Stimulated activated CD8-positive, alpha-beta memory T cell treated with anti-CD3 and anti-CD28 coated beads, Interleukin-4, amount 100 ng/mL, for 1 hour (primary cell): ENCODE measurements around the gene CLRN2.

Experiments used
- DNase-seq, 2 donors: peaks; one replicate each; pipeline ENCODE4 v3.0.0-alpha.2; 2020; ENCODE audit warnings: low read depth in 2 of 2, low spot score in 1 of 2

CLRN2 gene, protein sequence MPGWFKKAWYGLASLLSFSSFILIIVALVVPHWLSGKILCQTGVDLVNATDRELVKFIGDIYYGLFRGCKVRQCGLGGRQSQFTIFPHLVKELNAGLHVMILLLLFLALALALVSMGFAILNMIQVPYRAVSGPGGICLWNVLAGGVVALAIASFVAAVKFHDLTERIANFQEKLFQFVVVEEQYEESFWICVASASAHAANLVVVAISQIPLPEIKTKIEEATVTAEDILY

DNA sequence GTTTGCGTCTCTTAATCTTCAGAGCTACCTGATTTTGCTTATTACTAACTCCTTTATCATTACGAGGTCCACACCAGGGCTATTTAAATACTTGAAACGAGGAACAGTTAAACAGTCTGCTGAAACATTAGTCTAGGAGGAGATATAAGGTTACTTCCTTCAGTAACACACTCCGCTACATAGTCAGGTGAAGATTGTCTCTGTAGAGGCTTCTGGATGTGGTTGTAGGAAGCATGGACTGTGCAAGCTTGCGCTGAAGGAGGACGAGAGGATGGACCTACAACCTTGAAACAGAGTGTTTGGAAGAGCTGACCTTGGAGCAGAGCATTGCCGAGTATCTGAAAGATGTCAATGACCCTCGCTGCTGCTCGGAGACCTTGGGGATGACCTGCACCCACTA lies at the start of gene CLRN2:
TSS of gene CLRN2 (plus strand) at position 301 of the 400 bp plus-strand sequence. CDS start 102 bp downstream, outside the sequence.
- DNase-seq, result no peak

DNA sequence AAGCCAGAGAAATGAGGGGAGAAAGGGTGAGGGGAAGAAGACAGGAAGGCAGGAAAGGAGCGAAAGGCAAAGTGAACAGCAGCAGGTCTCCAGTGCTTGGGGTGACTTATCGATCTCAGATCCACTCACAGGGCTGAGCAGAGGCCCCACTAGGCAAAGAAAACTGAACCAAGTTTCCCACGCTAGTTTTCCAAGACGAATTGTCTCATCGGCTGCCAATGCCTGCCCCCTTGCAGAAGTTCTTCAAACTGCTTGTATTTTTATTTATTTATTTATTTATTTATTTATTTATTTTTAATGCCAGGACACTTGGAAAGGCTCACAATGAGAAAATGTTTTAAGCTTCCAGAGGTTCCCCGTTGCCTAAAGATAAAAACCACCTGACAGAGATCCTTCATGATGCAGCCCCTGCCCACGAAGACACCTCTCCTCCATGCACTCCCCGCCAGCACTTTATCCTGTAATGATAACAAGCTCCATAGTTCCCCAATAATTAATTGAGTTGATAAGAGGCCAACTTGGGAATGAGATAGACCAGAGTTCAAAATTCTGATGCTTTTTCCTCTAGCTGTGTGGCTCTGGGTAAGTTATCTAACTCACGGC lies 46.2 kb upstream of the CLRN2 start:
- DNase-seq, result no peak

DNA sequence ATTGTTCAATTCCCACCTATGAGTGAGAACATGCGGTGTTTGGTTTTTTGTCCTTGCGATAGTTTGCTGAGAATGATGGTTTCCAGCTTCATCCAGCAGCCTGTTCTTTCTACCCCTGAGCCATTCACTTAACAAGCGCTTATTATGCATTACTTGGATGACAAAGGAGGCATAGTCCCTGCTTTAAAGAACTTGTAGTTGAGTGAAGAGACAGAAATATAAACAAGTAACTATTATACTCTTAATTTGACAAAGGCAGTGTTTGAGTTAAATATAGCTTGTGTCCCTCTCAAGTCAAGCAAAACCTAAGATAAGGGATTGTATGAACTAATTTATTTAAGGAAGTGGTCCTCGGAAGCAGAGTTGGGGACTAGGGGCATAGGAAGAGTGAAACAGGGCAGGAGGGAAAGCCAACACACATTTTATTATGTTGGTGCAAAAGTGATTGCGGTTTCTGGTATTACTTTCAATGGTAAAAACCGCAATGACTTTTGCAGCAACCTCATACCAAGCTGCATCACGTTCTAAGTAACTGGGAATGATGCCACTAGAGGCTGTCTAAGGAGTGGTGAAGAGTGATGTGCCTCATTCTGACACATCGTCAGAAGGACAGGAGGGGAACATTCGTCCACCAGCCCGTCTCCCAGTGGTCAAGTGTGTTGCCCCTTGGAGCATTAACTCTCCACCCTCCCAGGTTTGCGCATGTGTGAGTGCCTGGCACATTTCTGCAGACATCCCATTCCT lies 44.9 kb upstream of the CLRN2 start:
- DNase-seq, result no peak

DNA sequence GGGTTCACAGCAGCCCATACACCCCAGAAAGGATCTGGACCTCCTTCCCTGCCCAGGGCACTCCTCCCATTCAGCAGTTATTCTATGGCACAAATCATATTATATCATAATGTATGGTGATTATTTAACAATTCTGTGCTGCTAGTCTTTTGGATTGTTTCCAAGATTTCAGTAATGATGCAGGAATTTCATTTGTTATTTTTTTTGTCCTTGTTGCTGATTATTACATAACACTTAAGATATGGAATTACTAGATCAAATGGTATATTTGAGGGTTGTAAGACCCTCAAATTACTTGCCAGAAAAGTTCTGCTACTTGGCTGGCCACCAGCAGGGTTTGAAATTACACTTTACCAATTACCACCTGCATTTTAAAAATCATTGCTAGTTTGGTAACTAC lies 39.5 kb upstream of the CLRN2 start:
- no peak for DNase-seq

DNA sequence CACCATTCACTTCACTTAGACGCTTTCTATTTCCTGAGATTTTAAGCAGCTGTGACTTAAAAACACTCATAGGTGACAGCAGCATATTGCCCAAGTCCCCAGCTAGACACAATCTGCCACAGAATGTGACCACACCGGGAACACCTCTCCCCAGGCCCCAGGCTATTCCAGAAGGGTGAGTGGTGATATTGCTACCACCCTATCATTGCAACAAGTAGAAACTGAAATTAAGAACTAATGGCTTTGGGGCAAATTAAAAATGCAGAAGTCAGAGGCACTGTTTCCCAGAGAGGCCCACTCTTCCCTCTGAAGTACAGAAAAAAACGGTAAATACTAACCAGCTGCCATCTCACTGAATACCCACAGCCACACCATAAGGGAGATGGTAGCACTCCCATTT lies 38.1 kb upstream of the CLRN2 start:
- no peak for DNase-seq

DNA sequence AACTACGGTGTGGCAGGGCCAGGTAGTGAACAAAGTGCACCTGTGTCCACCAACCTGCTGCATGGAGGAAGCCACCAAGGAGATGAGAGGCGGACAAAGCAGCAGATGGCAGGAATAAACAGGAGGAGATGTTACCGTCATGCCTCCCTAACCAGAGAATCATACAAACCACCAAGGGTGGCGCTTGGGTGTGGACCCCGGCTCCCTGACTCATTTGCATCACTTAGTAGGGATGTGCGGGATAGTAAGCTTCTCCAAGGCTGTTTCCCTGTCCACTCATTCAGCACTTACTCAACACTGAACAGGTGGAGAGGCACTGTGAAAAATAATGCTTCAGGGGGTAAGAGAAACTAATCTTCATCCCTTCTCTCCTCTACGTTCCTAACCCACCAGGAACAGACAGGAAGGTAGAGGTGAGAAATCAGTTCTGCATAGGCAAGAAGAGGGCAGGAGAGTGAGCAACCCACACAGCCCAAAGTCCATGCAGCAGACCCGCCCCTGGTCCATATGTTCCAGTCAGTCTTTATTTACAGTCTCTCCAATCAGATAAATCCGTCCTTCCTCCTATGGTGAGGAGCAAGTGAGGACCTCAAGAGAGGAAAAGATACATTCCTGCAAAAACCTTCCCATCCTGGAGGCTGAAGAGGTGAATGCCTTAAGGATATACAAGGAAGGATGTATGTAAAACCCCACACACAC lies 37.0 kb upstream of the CLRN2 start:
- no peak for DNase-seq

DNA sequence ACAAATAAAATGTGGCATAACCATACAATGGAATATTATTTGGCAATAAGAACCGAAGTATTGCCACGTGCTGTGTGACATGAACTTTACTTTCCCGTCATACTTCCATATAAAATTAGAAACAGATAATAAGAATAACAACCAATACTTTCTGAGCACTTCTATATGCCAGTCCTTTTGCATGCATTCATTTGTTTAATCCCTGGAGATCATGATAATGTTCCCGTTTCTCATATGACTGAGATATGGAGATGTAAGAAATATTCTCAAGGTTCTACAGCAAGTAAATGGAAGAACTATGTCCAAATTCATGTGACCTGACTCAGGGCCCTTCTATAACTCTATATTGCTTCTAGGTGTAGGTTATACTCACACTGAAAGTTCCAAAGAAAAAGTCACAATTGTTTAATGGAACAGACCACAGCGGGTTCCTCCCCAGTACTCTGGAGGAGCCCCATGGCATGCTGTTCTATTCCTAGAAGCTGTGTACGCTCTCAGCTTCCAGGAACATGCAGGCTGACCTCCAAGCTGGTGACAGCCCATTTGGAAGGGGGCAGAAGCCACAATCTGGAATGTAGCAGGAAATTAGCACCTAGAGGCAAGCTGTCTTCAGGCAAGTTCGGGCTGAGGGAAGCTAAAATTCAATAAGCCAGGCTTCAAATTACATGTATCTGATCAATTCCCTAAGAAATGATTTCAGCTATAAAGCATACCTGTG lies 34.6 kb upstream of the CLRN2 start:
- DNase-seq, result no peak

DNA sequence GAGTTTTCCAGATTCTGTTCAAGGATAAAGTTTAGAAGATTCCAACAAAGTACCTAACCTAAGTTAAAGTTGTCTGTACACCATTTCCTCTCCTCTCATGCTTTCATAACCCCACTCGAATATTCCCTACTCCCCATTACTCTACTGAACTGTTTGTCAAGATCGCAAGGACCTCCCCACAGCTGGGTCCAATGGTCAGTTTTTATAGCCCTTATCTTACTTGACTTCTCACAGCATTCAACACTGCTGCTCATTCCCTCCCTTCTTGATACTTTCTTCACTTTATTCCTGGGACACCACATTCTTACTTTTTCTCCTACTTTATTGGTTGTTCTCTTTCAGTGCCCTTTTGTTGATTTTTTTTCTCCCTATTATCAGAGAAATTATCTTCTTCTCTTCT lies 34.0 kb upstream of the CLRN2 start:
- DNase-seq, result no peak

DNA sequence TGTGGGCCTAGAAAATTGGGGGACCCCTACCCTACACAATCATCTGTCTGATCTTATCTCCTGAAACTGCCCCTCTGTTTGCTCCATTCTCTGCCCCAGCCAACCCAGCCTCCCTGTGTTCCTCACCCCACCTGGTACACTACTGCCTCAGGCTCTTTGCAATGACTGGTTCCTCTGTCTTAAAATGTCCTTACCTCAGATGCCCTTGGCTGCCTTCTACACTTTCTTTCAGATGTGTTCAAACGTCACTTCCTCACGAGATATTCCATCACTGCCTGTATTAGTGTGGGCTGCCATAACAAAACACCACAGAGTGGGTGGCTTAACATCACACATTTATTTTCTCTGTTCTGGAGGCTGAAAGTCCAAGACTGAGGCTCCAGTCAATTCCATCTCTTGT lies 32.2 kb upstream of the CLRN2 start:
- DNase-seq, result no peak

DNA sequence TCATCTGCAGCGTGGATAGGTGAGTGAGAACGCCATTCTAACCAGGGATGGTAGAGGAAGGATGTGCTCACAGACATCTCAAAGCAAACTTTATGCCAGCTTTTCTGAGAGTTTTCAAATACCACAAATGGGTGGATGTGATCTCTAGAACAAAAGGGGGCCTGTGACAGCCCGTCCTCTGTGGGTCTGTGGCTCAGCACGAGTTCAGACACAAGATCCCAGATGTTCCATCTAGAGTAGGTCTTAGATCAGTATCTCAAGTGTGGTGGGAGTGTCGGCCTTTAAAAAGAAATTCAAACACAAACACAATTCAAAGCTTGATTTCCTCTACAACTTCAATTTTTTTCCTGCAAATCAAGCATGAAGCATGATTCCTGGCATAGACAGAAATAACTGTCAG lies 25.8 kb upstream of the CLRN2 start:
- DNase-seq, result no peak

DNA sequence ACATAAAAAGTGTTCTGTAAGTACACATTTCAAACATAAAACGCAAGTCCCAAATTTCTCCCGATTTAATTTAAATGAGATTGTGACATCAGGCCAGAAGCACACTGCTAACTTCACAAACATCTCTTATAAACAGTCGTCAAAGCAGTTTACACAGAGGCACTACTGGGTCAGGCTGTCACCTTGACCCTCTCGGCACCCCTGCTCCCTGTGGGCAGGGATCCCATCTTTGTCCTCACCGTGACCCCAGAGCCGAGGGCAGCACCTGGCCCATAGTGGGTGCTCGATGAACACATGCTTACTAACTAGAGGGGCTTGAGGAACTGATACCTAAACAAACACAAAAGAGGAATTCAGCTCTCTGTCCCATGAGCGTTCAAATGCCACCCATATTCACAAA lies 25.2 kb upstream of the CLRN2 start:
- DNase-seq, result no peak

DNA sequence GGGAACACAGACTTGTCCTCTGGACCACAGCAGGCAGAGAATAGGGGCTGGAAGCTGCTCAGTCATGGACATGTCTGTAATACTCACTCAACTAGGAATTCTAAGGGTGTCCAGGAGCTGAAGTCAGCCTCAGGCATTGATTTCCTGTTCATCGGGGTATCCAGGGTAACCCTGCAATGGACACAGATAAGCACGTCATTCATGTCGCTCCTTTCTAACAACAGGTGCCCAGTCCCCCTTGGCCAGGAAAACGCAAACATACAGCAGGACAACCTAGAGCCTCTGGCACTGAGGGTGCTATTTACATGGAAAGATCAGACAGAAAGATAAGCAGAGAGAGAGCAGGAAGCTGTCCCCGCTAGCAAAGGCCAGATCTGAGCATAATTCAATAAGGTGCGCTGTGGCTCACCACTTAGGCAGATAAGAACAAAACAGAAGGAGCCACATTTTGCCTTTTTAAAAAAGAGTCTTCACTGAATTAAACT lies 24.3 kb upstream of the CLRN2 start:
- DNase-seq, result no peak

DNA sequence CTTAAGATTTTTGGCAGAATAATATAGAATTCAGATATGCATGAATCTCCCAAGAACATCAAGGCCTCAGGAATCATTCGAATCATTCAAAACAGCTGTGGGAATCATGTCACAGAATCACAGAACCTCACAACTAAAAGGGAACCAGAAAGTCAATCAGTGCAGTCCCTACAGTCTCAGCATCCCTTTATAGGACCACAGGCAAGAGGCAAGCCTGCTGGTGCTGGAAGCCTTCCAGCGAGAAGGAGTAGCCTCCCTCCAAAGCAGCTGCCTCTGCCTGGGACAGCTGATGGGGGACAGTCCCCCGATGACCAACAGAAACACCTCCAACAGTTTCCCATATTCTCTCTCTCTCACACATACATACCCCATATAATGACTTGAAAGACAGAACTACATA lies 23.8 kb upstream of the CLRN2 start:
- DNase-seq, result no peak

DNA sequence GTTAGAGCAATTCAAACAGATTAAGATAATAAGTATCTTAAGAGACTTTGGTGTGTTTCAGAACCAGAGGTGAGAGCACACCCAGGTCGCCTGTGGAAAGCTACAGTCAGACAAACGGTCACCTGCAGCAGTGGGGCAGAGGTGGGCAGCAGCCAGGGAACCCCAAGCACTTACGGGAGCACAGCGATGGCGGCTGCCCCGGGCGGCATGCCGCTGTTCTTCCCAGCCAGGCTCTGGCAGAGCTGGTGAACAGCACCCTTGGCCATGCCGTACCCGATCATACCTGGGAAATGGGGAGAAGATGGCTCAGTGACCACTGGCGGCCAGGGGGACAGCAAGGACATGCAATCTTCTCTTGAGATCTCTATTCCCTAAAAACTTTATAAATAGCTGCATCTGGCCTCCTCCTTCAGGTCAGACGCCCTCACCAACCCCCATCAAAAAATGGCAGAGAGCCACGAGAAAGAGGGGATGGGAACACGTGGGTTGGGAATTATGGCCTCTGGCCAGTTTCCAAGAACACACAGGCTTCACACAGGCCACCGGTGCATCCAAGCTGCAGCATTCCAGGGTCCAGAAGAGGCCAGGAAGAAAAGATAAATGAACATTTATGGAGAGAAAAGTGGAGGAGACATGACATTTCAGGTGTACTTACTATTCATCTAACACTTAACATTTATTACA lies 22.8 kb upstream of the CLRN2 start:
- no peak for DNase-seq

DNA sequence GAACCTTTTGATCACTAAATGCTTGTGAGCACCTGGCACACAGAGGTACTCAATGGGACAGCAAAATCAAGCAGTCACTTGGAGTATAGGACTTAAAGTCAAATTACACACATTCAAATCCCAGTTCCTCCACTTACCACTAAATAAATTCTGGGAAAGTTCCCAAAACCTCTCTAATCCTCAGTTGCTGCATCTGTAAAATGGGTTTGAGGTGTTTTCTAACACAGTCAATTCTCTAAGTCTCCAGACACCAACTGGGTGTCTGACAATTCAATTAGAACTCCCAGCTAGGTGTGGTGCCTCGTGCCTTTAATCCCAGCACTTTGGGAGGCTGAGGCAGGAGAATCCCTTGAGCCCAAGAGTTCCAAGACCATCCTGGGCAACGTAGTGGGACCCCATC lies 22.1 kb upstream of the CLRN2 start:
- no peak for DNase-seq

DNA sequence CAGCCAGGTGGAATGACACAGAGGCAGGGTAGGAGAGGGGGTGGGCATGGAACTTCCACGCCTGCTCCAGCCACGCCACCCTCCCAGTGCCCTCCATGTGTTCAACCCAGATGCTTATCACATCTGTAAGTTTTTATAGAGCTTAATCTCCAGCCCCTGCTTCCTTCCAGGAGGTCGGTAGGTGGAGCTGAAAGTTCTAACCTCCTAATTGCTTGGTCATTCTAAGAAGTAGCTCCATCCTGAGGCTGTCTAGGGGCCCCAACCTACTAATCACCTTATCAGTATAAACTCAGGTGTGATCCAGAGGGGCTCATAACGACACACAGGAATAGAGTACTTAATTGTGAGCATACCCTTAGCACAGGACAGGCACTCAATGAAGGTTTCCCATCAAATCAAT lies 21.3 kb upstream of the CLRN2 start:
- no peak for DNase-seq

DNA sequence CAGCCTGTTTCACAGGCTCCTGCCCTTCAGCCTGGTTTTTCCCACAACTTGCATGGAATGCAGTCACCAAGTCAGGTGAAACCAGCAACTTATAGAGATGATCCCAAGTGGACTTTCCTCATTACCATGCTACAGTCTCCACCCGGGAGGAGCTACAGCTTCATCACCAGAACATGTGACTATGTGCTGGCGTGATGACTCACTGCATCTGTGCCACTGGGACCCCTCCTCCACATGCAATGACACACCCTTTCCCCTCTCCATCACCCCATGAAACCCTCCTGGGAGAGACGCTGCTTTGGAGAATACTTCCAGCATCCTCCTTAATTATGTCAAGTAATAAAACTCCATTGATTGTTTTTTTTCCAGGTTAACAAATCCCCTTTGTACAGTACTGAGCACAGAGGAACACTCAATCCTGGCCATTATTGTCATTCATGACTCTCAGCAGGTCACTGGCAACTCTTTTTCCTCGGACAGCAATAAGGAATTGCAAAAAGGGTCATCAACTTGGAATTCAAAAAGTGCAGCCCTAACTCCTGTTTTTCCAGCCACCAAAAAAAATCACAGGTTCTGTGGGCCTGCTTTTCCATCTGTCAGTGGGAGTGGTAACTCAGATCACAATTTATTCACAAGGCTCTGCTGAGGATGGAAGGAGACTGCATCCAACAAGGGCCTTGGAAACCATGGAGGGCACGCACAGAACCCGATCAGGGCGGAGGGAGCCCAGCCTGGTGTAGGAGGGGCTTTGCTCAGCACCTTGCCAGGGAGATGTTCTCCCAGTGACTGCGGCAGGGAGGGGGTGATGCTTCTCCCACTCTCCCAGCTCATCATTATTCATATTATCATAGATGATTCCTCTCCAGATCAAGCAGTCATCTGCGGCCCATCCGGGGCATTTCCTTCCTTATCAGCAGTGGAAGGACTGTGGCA lies 20.4 kb upstream of the CLRN2 start:
- no peak for DNase-seq

DNA sequence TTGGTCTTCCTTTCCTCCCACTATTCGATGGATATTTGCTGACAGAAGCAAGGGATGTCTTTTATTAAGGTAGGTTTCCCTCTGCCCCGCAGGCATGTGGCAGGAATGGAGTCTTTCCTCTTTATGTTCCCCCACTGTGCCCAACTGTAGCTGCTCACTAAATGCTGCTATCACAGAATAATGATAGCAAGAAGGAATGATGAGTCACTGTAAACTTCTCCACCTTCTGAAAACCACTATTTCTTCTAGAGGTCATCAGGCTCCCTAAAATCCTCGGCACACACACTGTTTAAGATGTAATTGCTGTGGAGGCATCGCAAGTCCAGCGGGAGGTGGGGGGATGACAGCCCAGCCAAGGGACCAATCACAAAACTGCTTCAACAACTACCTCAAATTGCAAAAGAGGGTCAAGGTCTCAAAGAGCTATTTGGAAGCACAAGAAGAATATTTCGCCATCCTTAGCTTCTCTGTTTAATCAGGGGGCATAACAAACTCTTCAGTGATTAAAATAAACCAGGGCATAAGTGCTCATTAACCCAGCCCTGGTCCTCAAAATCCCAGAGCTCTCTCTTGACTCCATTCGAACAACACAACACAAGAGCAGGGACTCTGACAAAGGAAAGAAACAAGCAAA lies 17.0 kb upstream of the CLRN2 start:
- no peak for DNase-seq

DNA sequence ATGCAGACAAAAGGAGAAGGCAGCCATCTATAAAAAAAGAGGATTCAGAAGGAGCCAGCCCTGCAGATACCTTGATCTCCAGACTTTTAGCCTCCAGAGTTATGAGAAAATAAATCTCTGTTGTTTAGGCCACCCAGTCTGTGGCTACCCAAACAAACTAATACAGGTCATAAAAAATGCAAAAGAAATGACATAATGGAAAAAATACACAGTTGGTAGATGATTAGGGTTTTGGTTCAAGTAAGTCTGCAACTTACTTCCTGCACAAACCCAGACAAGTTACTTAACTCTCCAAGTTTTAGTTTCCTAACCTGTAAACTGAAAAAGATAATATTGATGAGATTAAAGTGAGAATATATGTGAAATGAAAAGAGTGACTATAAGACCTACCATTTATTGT lies 14.4 kb upstream of the CLRN2 start:
- DNase-seq, result no peak
